Transverse colon (tissue), 4 donors: ENCODE data around the gene SGSM1.

Experiments used
- CTCF ChIP-seq, 5 experiments: fragments of 200-600 bp in 3 of 5; fragments of 450-650 bp in 2 of 5; sonication (generic) in 3 of 5; IDR thresholded peaks; 1 replicate in 2 of 5; 2 replicates in 3 of 5; pipeline ENCODE4 v1.5.1; 2016 to 2017; ENCODE audit warnings: antibody characterized with exemption in 5 of 5, inconsistent platforms in 3 of 5, mild to moderate bottlenecking in 2 of 5, moderate library complexity in 1 of 5
- POLR2A ChIP-seq: fragments of 450-650 bp; IDR thresholded peaks from one replicate; pipeline ENCODE4 v1.6.1; 2016; ENCODE audit warnings: antibody characterized with exemption, mild to moderate bottlenecking, moderate library complexity
- POLR2AphosphoS5 ChIP-seq, 3 donors: sonication (generic); formaldehyde crosslinking; IDR thresholded peaks; one replicate each; pipeline ENCODE4 v1.6.1; 2016; ENCODE audit warnings: antibody characterized with exemption in 3 of 3

GRCh38 chr22:24855794-24856193, 49.8 kb downstream of the SGSM1 start:
- TF ChIP-seq CTCF (IDR thresholded peaks at IDR 0.05) (no peak), POLR2A (no peak), POLR2AphosphoS5 (IDR thresholded peaks at IDR 0.05) (no peak)
